ENCODE measurements around the gene TUT7. TPM values are rescaled to one million over a fixed set of nuclear protein-coding genes. Genes with fewer than 3 reads are reported as not detected.

The TUT7 gene
- total and polyA plus RNA-seq, 12 donors = 12.7 to 51.7 (median 28.7) TPM

- TF ChIP-seq CTCF (IDR thresholded peaks at IDR 0.05) = no peak
- TF ChIP-seq POLR2A (IDR thresholded peaks at IDR 0.05) = no peak
- 85 to 100% (median 91%) methylated on average over 2 of the region's 2 CpGs for WGBS, 4 donors
- Histone ChIP-seq H3K36me3 (replicated peaks in 1 of 2) (peaks cover 0 to 73% of the 10 kb centered on the region in 2 donors), H3K9me3 (replicated peaks in 1 of 3) (no peaks in the 10 kb centered on the region), H3K4me1 (replicated peaks in 1 of 2) (peaks cover 0 to 15% of the 10 kb centered on the region in 2 donors), H3K4me3 (no peak overlapping the region), H3K27ac (no peak overlapping the region), H3K27me3 (no peaks in the 10 kb centered on the region)
- DNase-seq = no peak
- intact Hi-C loops (cut with DNase I) = no loop called here
Measured at GRCh38 chr9:86324308-86324707, 29.9 kb downstream of the TUT7 start.

GRCh38 chr9:86322973-86323644, 31.1 kb downstream of the TUT7 start:
- 80 to 83% (median 82%) methylated on average over 8 of the region's 8 CpGs for WGBS, 4 donors
- intact Hi-C loops (cut with DNase I) = no loop called here
- no peak for DNase-seq
- Histone ChIP-seq H3K27ac (no peak overlapping the region), H3K9me3 (replicated peaks in 1 of 3) (no peaks in the 10 kb centered on the region), H3K36me3 (replicated peaks in 1 of 2) (peaks cover 0 to 84% of the 10 kb centered on the region in 2 donors), H3K27me3 (no peaks in the 10 kb centered on the region), H3K4me1 (replicated peaks in 1 of 2) (peaks cover 0 to 15% of the 10 kb centered on the region in 2 donors), H3K4me3 (no peak overlapping the region)
- TF ChIP-seq CTCF (IDR thresholded peaks at IDR 0.05) (no peak), POLR2A (IDR thresholded peaks at IDR 0.05) (no peak)

- no peaks in the 10 kb centered on the region for H3K27me3 ChIP-seq
- no peak overlapping the region for H3K4me3 ChIP-seq
- 73 to 82% (median 77%) methylated on average over 5 of the region's 5 CpGs for WGBS, 4 donors
- H3K36me3 ChIP-seq (replicated peaks in 1 of 2) = peaks cover 0 to 89% of the 10 kb centered on the region in 2 donors
- intact Hi-C loops (cut with DNase I) = no loop called here
- peak in 5 of 7 donors; percentile 18 to 52 (median 35) for DNase-seq
- no peaks in the 10 kb centered on the region for H3K9me3 ChIP-seq (replicated peaks in 1 of 3)
- TF ChIP-seq CTCF (IDR thresholded peaks at IDR 0.05) = no peak
- no peak for TF ChIP-seq POLR2A (IDR thresholded peaks at IDR 0.05)
- H3K27ac ChIP-seq = no peak overlapping the region
- H3K4me1 ChIP-seq (replicated peaks in 1 of 2) = peaks cover 0 to 6% of the 10 kb centered on the region in 2 donors
Measured at GRCh38 chr9:86321373-86321772, 32.8 kb downstream of the TUT7 start.

DNA sequence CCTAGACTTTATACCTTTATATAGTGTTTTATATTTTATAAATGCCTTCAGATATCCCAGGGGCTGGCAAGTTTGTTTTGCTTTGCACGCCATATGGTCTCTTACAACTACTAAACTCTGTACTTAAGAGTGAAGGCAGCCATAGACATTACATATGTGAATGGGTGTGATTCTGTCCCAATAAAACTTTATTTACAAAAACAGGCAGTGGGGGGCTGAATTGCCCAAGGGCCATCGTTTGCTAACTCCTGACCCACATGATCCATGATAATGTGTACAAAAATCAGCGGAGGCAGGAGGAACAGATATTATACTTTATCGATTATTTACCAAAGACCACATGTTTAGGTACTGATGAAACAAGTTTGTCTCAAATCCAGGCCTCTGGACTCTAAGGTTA, 36.0 kb downstream of the TUT7 start:
- Histone ChIP-seq H3K27me3 (no peaks in the 10 kb centered on the region), H3K4me1 (replicated peaks in 1 of 2) (peaks cover 6 to 21% of the 10 kb centered on the region in 2 donors), H3K27ac (no peak overlapping the region), H3K36me3 (replicated peaks in 1 of 2) (peaks cover 0 to 71% of the 10 kb centered on the region in 2 donors), H3K9me3 (replicated peaks in 1 of 3) (no peaks in the 10 kb centered on the region), H3K4me3 (no peak overlapping the region)
- 96 to 100% (median 99%) methylated on average over 4 of the region's 4 CpGs for WGBS, 4 donors
- DNase-seq = no peak
- TF ChIP-seq CTCF (IDR thresholded peaks at IDR 0.05) (no peak), POLR2A (IDR thresholded peaks at IDR 0.05) (no peak)
- intact Hi-C loops (cut with DNase I) = no loop called here

All from adrenal gland (tissue), 12 donors.